M059J (cell line): ENCODE measurements around the gene RCAN1. TPM values are rescaled to one million over a fixed set of nuclear protein-coding genes. Genes with fewer than 3 reads are reported as not detected.

Experiments used
- total RNA-seq: library from RNA; depleted of rRNA; stranded (reverse); fragments of >200 nt; shearing (Covaris generic); gene quantifications from 2 replicates; pipeline ENCODE4 v1.2.3, GENCODE V29; 2014; rRNA removed

Gene RCAN1
- total RNA-seq, 1 experiment from 2014 or later: 181 TPM

Other genes with a start within 250 kb of the RCAN1 start
- gene SMIM11, start 239.6 kb downstream of the RCAN1 start, total RNA-seq: 7.6 and 29.9 TPM in 2 replicates
- not detected in 2 replicates for gene SMIM34, start 191.2 kb downstream of the RCAN1 start, total RNA-seq
- 0.32 TPM in 1 of 2 replicates, not detected in the other for gene KCNE1, start 102.9 kb downstream of the RCAN1 start, total RNA-seq
- gene CLIC6, start 53.9 kb upstream of the RCAN1 start, total RNA-seq: 0.02 and 0.25 TPM in 2 replicates